ENCODE results near the gene MYH9.

- TF ChIP-seq CTCF (IDR thresholded peaks at IDR 0.05): no peak
- TF ChIP-seq POLR2A (IDR thresholded peaks at IDR 0.05): no peak
- peak in 1 of 2 donors; percentile 26 for TF ChIP-seq EP300 (IDR thresholded peaks at IDR 0.05)
Observed at GRCh38 chr22:36334081-36334820, 53.5 kb downstream of the MYH9 start.
